T-helper 2 cell treated with Interferon-gamma antibody and Interleukin-4, amounts not matched to agents 5 μg/mL and 100 μg/mL, for 36 hours (primary cell): Measurements from ENCODE around the gene YARS1.

Experiments used
- DNase-seq: peaks from one replicate; pipeline ENCODE4 v3.0.0; 2021; ENCODE audit warnings: low spot score
- H3K27ac Mint-ChIP-seq: one replicate; pipeline ENCODE4 v1.8.0; 2021; ENCODE audit warnings: mild to moderate bottlenecking, mixed read lengths
- H3K27me3 Mint-ChIP-seq: one replicate; pipeline ENCODE4 v1.8.0; 2021; ENCODE audit warnings: low read depth, mixed read lengths
- H3K36me3 Mint-ChIP-seq: one replicate; pipeline ENCODE4 v1.8.0; 2021; ENCODE audit warnings: low read depth, mixed read lengths
- H3K4me1 Mint-ChIP-seq: one replicate; pipeline ENCODE4 v1.8.0; 2021; ENCODE audit warnings: low read depth, mixed read lengths
- H3K4me3 Mint-ChIP-seq: one replicate; pipeline ENCODE4 v1.8.0; 2022; ENCODE audit warnings: mild to moderate bottlenecking, moderate library complexity, mixed read lengths
- H3K9me3 Mint-ChIP-seq: one replicate; pipeline ENCODE4 v1.8.0; 2021; ENCODE audit warnings: mixed read lengths

YARS1 gene

DNA sequence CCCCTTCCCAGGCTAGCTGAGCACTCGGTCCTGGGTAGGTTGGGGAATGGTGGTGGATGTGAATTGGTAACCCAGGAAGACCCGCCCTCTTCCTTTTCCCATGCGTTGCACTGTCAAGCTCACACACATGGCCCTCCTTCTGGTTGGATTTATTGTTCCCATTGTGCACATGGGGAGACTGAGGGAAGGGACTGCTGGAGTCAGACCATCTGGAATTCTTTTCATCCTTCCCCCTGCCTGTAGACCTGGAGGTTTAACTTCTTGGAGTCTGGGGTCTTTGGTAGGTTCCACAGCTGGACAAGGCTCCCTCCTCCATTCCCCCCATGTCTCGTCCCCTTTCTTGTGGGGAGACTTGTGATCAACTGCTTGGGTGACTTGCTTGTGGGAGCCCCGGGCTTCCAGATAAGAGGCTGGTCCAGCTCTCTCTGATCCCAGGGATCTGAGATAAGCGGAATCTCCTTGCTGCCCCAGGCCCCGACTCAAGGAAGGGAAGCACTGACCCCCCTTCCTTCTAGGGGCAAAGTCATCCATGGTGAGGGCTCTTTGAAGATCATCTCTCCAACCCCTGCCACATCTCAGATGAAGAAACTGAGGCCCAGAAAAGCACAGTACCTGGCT is 58.9 kb downstream of the YARS1 start:
- no peaks in the 10 kb centered on the region for H3K9me3 Mint-ChIP-seq
- peaks cover 22% of the 10 kb centered on the region for H3K27me3 Mint-ChIP-seq
- no peak for DNase-seq
- no peaks in the 10 kb centered on the region for H3K36me3 Mint-ChIP-seq
- H3K4me1 Mint-ChIP-seq: peaks cover 16% of the 10 kb centered on the region
- H3K27ac Mint-ChIP-seq: no peak overlapping the region
- H3K4me3 Mint-ChIP-seq: no peak overlapping the region

DNA sequence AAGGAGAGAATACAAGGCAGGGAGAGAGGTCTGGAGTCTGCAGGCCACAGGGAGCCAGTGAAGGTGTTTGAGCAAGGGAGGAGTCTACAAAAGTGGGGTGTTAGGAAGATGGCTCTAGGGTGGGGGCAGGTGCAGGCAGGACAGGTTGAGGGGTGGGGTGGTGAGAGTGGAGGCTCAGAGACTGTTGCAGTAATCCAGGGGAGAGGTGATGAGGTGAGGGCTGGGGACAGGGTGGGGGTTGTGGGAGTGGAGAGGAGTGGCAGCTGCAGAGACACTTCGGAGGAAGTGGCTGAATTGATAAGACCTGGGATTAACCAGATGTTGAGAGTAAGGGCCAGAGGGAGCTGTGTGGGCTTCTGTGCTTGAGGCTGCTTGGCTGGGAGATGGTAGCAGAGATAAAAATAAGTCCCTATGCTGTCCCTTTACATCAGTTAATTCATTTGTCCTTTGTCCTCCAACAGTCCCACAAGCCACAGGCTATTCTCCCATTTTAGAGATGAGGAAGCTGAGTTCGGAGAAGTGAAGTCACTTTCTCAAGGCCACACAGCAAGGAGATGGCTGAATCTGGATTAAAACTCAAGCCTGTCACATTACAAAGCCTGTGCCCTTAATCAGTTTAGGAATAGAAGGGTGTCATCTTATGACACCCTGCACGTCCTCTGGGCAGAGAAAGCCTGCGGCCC is 59.8 kb downstream of the YARS1 start:
- Mint-ChIP-seq H3K4me1 (peaks cover 16% of the 10 kb centered on the region), H3K36me3 (no peaks in the 10 kb centered on the region), H3K4me3 (no peak overlapping the region), H3K9me3 (no peaks in the 10 kb centered on the region), H3K27ac (peak overlapping the region; percentile 63), H3K27me3 (peaks cover 22% of the 10 kb centered on the region)
- DNase-seq: no peak

DNA sequence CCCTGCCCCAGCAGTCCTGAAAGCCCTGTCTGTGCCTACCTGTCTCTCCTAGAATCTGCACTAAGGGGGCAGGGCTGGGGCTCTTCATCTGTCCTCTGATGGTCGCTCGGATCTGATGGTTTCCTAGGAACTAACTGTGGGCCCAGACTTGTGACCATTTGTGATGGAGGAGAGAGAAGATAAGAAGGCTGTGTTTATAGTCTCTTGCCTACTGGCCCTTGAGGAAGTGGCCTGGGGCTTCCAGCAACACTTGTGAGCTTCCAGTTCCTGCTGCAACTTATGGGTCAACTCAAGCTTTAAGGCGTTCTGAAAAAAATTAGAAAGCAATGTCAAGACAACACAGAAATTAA is 61.4 kb downstream of the YARS1 start:
- Mint-ChIP-seq H3K9me3 (no peaks in the 10 kb centered on the region), H3K36me3 (no peaks in the 10 kb centered on the region), H3K27me3 (peaks cover 33% of the 10 kb centered on the region), H3K27ac (no peak overlapping the region), H3K4me1 (peaks cover 16% of the 10 kb centered on the region), H3K4me3 (no peak overlapping the region)
- DNase-seq: no peak

DNA sequence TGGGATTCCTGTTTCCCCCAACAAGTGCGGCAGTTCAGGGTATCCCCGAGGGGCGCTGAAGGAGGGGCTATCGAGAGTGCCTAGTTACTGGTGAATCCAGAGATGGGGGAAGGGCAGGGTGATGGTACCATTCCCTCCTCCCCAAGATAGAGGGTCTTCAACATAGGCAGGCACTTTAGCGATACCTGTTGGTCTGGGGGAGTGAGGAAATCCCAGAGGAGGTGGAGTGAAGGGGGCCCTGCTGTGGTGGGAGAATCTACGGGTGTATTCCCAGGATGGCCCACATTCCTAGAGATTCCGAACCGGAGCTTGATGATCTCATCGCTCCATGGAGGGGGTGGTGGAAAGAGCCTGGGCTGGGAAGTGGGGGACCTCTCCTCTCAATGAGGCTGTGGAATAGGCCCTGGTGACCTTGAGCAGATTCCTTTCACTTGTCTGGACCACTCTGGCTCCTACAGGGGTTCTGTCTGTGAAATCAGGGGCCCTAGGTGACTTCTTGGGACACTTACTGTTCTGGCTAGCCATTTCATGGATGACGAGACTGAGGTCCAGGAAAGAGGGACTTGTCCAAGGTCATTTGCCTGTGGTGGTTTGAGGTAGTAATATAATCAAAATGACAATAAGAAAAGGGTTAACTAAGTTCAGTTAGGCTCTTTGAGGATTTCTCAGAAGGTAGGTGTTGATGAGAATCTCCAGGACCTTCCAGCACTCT is 61.9 kb downstream of the YARS1 start:
- Mint-ChIP-seq H3K4me3 (no peak overlapping the region), H3K36me3 (no peaks in the 10 kb centered on the region), H3K27me3 (peaks cover 33% of the 10 kb centered on the region), H3K27ac (no peak overlapping the region), H3K4me1 (peaks cover 16% of the 10 kb centered on the region), H3K9me3 (no peaks in the 10 kb centered on the region)
- no peak for DNase-seq

GRCh38 chr1:32754317-32755097 is 62.7 kb downstream of the YARS1 start:
- Mint-ChIP-seq H3K27ac (no peak overlapping the region), H3K4me1 (peaks cover 12% of the 10 kb centered on the region), H3K4me3 (peak overlapping the region; percentile 55), H3K9me3 (no peaks in the 10 kb centered on the region), H3K36me3 (no peaks in the 10 kb centered on the region), H3K27me3 (peaks cover 33% of the 10 kb centered on the region)
- DNase-seq: peak; percentile 59

DNA sequence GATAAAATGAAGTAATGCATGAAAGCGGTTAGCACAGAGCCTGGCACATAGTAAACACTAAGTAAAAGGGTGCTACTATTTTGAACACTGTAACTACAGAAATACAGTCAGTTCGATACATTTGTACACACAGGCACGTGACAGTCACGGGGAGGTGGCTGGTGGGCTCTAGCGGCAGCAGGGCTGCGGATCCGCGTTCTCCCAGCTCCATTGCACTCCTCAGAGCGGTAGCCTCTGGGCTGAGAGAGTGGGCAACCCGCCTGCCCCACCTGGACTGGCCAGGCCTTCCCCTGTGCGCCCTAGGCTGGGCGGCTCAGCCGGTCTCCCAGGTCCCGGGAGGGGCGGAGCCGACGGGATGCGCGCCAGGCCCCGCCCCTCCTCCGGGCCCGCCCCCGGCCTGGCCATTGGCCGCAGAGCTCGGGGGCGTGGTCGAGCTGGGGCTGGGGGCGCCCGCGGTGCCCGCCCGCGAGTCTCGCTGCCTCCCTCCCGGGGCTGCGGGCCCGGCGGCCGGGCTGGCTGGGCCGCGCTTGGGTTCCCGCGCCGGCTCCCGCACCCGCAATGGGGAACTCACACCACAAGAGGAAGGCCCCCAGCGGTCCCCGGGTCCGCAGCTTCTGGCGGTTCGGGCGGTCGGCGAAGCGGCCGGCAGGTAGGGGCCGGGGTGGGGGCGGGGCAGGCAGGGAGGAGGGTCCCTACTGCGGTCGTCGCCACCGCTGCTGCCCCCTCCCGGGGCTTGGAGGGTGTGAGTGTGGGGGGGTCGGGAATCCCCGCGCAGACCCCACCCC is 63.4 kb downstream of the YARS1 start:
- no peaks in the 10 kb centered on the region for H3K36me3 Mint-ChIP-seq
- peak; percentile 67 for DNase-seq
- no peaks in the 10 kb centered on the region for H3K9me3 Mint-ChIP-seq
- H3K4me1 Mint-ChIP-seq: peaks cover 11% of the 10 kb centered on the region
- H3K27ac Mint-ChIP-seq: no peak overlapping the region
- peaks cover 36% of the 10 kb centered on the region for H3K27me3 Mint-ChIP-seq
- H3K4me3 Mint-ChIP-seq: peak overlapping the region; percentile 55

- Mint-ChIP-seq H3K36me3 (no peaks in the 10 kb centered on the region), H3K9me3 (no peaks in the 10 kb centered on the region), H3K27me3 (peaks cover 23% of the 10 kb centered on the region), H3K4me1 (peaks cover 6% of the 10 kb centered on the region), H3K4me3 (no peak overlapping the region), H3K27ac (no peak overlapping the region)
- DNase-seq: no peak
Observed at GRCh38 chr1:32749771-32750170, 67.4 kb downstream of the YARS1 start.

GRCh38 chr1:32749332-32749731 is 67.8 kb downstream of the YARS1 start:
- no peak overlapping the region for H3K4me3 Mint-ChIP-seq
- H3K36me3 Mint-ChIP-seq: no peaks in the 10 kb centered on the region
- H3K27me3 Mint-ChIP-seq: peaks cover 23% of the 10 kb centered on the region
- no peak for DNase-seq
- no peak overlapping the region for H3K27ac Mint-ChIP-seq
- H3K4me1 Mint-ChIP-seq: peaks cover 4% of the 10 kb centered on the region
- no peaks in the 10 kb centered on the region for H3K9me3 Mint-ChIP-seq

DNA sequence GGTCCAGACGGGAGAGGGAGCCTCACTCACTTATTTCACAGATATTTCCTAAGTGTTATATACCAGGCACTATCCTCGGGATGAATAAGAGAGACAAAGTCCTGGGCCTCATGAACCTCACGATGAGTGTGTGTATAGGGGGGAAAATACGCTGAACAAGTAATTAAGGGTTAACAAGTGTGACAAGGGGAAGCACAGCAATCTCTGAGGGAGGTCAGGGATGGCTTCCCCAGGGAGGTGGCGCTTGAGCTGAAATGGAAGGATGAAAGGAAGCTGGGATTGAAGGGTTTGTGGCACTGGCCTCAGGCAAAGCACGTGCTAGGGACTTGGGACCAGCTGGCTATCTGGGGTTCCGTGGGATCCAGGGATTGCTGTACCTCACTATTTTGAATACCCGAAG is 68.2 kb downstream of the YARS1 start:
- H3K9me3 Mint-ChIP-seq: no peaks in the 10 kb centered on the region
- H3K4me1 Mint-ChIP-seq: peaks cover 2% of the 10 kb centered on the region
- H3K27me3 Mint-ChIP-seq: peaks cover 24% of the 10 kb centered on the region
- DNase-seq: no peak
- no peak overlapping the region for H3K27ac Mint-ChIP-seq
- no peak overlapping the region for H3K4me3 Mint-ChIP-seq
- no peaks in the 10 kb centered on the region for H3K36me3 Mint-ChIP-seq

DNA sequence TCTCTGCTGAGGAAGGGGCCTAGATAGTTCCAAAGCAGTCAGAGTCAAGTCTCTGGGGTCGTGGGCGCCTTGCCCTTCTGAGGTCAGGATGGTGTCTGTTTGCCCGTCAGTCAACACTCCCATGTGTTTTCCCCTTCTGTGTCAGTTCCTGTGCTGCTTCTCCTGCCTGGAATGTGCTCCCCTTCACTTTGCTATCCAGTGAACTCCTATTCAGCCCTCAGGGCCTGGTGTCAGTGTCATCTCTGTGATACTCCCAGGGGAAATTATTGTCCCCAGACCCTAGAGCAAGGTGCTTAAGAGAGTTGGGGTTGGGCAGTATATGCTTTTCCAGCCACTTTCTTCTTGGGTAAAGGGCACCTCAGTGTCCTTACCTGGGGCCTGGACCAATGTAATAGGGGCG is 68.8 kb downstream of the YARS1 start:
- DNase-seq: no peak
- Mint-ChIP-seq H3K36me3 (no peaks in the 10 kb centered on the region), H3K4me1 (peaks cover under 1% of the 10 kb centered on the region), H3K27ac (no peak overlapping the region), H3K4me3 (no peak overlapping the region), H3K9me3 (no peaks in the 10 kb centered on the region), H3K27me3 (peaks cover 28% of the 10 kb centered on the region)

DNA sequence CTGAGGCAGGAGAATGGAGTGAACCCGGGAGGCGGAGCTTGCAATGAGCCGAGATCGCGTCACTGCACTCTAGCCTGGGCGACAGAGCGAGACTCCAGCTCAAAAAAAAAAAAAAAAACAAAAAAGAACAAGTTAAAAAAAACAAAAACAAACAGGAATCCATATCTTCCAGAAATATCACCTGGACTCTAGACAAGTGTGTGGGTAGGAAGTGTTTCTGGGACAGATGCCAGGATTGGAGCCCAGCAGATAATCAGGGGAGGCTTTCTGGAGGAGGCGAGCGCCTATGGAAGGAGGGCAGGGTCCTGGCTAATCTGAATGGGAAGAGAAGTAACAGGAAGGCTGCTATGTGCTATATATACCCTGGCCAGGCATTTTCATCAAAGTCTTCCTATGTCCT is 71.0 kb downstream of the YARS1 start:
- Mint-ChIP-seq H3K4me1 (no peaks in the 10 kb centered on the region), H3K4me3 (no peak overlapping the region), H3K27me3 (peaks cover 34% of the 10 kb centered on the region), H3K27ac (no peak overlapping the region), H3K36me3 (no peaks in the 10 kb centered on the region), H3K9me3 (no peaks in the 10 kb centered on the region)
- DNase-seq: no peak

DNA sequence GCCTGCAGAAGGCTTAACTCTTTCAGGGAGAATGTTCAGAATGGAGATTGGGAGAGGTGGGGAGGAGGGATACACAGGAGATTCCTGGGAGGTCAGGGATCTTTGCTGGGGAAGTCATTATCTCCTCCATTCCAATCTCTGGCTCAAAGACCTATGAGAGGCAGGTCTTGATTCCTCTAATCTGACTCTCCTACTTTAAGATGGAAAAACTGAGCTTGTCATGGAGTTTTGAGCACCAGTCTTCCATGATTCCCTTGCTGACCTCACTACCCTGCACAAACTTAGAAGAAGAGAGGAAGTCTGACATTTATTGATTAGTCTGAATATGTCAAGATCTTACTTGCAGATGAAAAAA is 73.1 kb downstream of the YARS1 start:
- Mint-ChIP-seq H3K27me3 (peaks cover 45% of the 10 kb centered on the region), H3K4me3 (no peak overlapping the region), H3K4me1 (no peaks in the 10 kb centered on the region), H3K27ac (no peak overlapping the region), H3K36me3 (no peaks in the 10 kb centered on the region), H3K9me3 (no peaks in the 10 kb centered on the region)
- DNase-seq: no peak

DNA sequence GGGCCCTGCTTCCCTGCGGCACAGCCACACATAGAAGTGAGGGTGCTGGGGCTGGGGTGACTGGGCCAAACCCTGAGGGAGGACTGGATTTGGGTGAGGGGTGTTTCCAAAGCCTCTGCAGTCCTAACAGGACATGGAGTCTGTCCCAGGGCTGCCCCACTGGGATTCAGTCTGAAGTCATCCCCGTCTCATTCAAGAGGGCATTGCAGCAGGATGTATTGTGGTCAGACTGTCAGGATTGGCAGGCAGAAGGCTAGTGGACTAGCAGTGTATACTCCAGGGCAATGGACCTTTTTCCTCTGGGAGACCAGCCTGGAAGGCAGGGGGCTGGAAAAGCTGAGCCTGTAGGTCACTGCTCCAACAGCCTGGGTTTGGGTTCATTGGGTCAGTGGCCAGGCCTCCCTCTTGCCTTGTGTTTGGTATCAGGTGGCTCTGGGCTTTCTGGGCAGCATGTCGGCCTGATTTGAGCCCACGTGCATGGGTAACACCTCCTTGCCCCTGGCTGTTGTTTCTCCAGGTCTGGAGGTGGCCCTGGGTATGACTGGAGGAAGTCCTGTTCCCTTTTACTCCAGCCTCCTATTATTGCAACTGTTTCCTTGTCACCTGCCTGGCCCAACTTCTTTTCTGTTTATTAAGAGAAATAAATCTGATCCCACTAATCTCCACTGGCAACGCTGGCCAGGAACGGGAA is 73.6 kb downstream of the YARS1 start:
- no peaks in the 10 kb centered on the region for H3K36me3 Mint-ChIP-seq
- DNase-seq: no peak
- H3K4me3 Mint-ChIP-seq: no peak overlapping the region
- peaks cover 41% of the 10 kb centered on the region for H3K27me3 Mint-ChIP-seq
- H3K4me1 Mint-ChIP-seq: no peaks in the 10 kb centered on the region
- H3K27ac Mint-ChIP-seq: no peak overlapping the region
- H3K9me3 Mint-ChIP-seq: no peaks in the 10 kb centered on the region
